Memory B cell (primary cell): Measurements from ENCODE around the gene PCBP2.

ENCODE experiments used
- ATAC-seq: fragments of 150-1000 bp; cut with Tn5 transposase; 2 replicates; pipeline ENCODE4 v1.10.0; 2021; ENCODE audit warnings: low read depth, mild to moderate bottlenecking, moderate library complexity
- DNase-seq, 2 donors: peaks; one replicate each; pipeline ENCODE4 v3.0.0; 2022; ENCODE audit warnings: low spot score in 2 of 2
- H3K27ac Mint-ChIP-seq: one replicate; pipeline ENCODE4 v1.8.0; 2022; ENCODE audit warnings: mild to moderate bottlenecking, moderate library complexity, mixed read lengths
- H3K27me3 Mint-ChIP-seq: one replicate; pipeline ENCODE4 v1.8.0; 2022; ENCODE audit warnings: mixed read lengths
- H3K36me3 Mint-ChIP-seq: one replicate; pipeline ENCODE4 v1.8.0; 2022; ENCODE audit warnings: mild to moderate bottlenecking, mixed read lengths
- H3K4me1 Mint-ChIP-seq: one replicate; pipeline ENCODE4 v1.8.0; 2022; ENCODE audit warnings: mixed read lengths
- H3K4me3 Mint-ChIP-seq: one replicate; pipeline ENCODE4 v1.8.0; 2022; ENCODE audit warnings: mild to moderate bottlenecking, moderate library complexity, mixed read lengths
- H3K9me3 Mint-ChIP-seq: one replicate; pipeline ENCODE4 v1.8.0; 2022; ENCODE audit warnings: mixed read lengths

Gene PCBP2

DNA sequence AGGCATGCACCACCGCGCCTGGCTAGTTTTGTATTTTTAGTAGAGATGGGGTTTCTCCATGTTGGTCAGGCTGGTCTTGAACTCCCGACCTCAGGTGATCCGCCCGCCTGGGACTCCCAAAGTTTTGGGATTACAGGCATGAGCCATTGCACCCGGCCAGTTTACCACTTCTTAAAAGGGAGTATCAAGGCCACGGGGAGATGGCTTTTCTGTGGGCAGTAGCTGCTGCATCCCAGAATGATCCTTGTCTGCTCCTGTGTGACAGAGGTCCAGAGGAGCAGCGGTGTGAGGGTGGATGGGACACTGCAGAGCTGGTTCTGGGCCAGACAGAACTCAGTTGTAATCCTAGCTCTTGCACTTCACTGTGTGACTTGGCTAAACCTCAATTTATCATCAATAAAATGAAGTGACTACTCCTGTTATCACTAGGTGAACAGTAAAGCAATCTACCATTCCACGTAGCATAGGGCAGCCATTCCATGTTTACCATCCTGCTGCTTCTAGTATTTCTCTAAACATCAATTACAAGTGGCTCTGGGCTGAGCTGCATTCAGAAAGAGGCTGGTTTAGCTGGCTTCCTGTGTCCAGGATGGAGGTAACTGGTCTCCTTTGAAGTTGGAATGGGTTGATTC is 58.4 kb downstream of the PCBP2 start:
- H3K27me3 Mint-ChIP-seq = no peaks in the 10 kb centered on the region
- ATAC-seq = no peak
- no peak overlapping the region for H3K4me3 Mint-ChIP-seq
- H3K36me3 Mint-ChIP-seq = peaks cover 16% of the 10 kb centered on the region
- H3K4me1 Mint-ChIP-seq = peaks cover 4% of the 10 kb centered on the region
- H3K9me3 Mint-ChIP-seq = no peaks in the 10 kb centered on the region
- no peak for DNase-seq
- H3K27ac Mint-ChIP-seq = peak overlapping the region; percentile 67

DNA sequence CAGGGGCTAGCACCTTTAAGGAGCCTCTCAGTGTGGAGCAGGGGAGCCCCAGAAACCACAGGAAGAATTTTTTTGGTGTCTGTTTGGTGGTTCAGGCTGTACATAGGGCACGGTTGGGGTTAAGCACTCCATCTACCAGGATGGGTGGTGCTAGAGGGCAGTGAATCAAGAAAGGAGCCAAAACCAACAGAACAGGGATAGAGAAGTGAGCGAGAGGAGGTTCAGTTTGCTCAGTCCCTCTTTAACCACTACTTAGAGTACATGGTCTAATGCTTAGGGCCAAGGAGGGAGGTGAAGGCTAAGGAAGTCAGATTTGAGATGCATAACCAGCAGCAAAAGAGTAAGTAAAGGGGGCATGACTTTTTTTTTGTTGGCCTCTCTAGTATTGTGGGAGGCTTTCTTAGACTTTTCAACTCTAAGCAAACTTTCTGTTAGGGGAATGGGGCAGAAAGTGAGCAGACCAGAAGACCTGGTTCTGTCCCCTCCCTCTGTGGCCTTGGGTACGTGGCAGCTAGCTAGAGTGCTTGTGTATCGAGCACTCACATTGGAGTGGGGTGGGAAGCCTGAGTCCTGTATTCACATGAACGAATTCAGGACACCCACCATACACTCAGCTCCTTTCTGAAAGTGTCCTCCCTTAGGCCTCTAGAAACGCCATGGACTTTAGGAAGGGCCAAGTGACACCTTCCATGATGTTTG is 62.0 kb downstream of the PCBP2 start:
- no peaks in the 10 kb centered on the region for H3K4me1 Mint-ChIP-seq
- no peak overlapping the region for H3K4me3 Mint-ChIP-seq
- peaks cover 21% of the 10 kb centered on the region for H3K36me3 Mint-ChIP-seq
- DNase-seq = no peak
- peak overlapping the region; percentile 29 for H3K27ac Mint-ChIP-seq
- no peaks in the 10 kb centered on the region for H3K27me3 Mint-ChIP-seq
- no peaks in the 10 kb centered on the region for H3K9me3 Mint-ChIP-seq
- no peak for ATAC-seq

DNA sequence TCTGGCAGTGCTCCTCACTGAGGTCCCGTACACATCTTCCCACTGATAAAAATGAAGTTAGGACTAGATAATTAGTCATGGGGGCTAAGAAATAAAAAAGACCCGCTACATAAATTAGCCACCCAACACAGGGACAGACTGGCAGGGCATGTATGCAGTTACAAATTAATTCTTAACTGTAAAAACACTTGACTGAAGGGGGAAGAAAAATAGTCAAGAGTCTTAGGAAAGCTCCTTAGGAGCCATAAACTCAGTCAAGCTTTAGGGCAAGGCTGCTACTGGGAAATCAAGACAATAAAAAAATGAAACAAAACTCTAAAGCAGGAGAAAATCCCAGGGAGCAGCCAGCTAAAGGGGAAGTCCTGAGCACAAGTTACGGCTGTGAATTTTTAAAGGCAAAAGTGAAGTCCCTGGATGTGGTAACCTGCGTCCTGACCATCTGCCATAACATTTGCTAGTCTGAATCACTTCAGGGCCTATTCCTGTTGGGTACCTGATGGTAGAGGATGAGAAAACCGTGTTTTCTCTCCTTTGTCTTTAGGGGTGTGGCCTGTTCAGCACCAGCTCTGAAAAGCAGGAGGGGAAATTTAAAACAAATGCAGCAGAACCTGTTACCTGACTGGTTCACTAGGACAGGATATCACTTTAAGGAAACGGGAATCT is 62.9 kb downstream of the PCBP2 start:
- Mint-ChIP-seq H3K27me3 (no peaks in the 10 kb centered on the region), H3K4me3 (no peak overlapping the region), H3K9me3 (no peaks in the 10 kb centered on the region), H3K36me3 (peaks cover 21% of the 10 kb centered on the region), H3K4me1 (no peaks in the 10 kb centered on the region), H3K27ac (peak overlapping the region; percentile 22)
- DNase-seq (no peak), ATAC-seq (no peak)

DNA sequence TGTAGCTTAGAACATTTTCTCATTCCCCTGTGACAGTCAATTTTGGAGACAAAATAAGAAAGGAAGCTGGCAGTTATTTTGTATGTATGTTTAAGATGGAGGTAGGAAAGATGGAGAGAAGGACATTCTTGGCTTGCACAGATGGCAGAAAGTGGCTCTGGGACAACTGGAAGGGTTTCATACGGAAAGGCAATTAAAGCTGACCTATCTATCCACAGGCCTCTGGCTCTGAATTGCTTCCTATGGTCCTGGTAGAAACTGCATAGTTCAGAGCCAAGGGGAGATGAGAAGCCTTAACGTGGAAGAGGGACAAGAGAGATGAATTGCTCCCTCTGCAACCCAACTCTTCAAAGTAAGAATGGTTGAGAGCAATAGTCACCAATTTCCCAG is 63.4 kb downstream of the PCBP2 start:
- H3K27ac Mint-ChIP-seq = peak overlapping the region; percentile 22
- no peaks in the 10 kb centered on the region for H3K27me3 Mint-ChIP-seq
- H3K4me3 Mint-ChIP-seq = no peak overlapping the region
- DNase-seq (no peak), ATAC-seq (no peak)
- no peaks in the 10 kb centered on the region for H3K9me3 Mint-ChIP-seq
- no peaks in the 10 kb centered on the region for H3K4me1 Mint-ChIP-seq
- H3K36me3 Mint-ChIP-seq = peaks cover 24% of the 10 kb centered on the region

DNA sequence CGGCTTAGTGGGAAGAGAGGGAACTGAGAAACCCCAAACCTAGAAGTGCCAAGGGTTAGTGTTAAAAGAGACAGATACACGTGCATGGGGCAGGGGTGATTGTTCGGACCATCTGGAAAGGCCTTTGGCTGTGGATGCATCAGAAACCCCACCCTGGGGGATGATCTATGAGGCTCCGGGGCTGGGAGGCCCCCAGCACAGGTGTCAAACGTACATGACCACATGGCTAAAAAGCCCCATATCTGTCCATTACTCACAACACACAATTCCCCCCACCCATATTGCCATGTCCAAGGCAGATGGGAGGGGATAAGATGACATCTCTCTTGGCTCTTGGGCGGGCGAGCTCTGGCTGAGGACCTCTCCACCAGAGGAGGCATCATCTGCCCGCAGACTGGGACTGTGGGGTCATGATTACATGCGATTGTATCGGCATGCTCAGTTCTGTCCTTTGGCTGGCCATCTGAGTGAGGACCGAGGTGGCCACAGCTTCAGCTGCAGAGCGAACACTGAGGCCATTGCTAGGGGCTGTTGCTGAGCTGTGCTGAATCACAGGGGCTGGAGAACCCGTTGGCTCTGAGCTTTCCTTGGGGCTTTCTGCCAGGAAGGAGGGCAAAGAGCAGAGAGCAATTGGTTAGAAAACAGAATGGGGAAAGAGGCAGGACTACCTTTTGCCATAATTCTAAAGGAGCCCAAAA is 65.0 kb downstream of the PCBP2 start:
- Mint-ChIP-seq H3K27ac (peak overlapping the region; percentile 22), H3K4me1 (no peaks in the 10 kb centered on the region), H3K4me3 (no peak overlapping the region), H3K27me3 (no peaks in the 10 kb centered on the region), H3K36me3 (peaks cover 31% of the 10 kb centered on the region), H3K9me3 (no peaks in the 10 kb centered on the region)
- DNase-seq = no peak
- ATAC-seq = no peak

DNA sequence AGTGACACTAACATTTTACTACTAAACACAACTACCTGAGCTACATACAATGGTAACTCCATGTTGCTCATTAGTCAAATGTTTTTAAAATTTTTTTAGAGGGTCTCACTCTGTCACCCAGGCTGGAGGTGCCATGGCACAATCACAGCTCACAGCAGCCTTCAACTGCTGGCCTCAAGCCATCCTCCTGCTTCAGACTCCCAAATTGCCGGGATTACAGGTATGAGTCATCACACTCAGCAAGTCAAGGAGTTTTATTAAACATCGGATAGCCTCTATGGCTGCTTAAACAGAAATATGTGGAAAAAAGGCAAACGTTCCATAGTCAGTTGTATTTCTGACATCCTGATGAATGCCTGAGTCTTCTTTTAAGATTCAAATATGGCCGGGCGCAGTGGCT is 66.5 kb downstream of the PCBP2 start:
- ATAC-seq = no peak
- Mint-ChIP-seq H3K9me3 (no peaks in the 10 kb centered on the region), H3K27me3 (no peaks in the 10 kb centered on the region), H3K36me3 (peaks cover 35% of the 10 kb centered on the region), H3K4me1 (no peaks in the 10 kb centered on the region), H3K27ac (no peak overlapping the region), H3K4me3 (no peak overlapping the region)
- no peak for DNase-seq

DNA sequence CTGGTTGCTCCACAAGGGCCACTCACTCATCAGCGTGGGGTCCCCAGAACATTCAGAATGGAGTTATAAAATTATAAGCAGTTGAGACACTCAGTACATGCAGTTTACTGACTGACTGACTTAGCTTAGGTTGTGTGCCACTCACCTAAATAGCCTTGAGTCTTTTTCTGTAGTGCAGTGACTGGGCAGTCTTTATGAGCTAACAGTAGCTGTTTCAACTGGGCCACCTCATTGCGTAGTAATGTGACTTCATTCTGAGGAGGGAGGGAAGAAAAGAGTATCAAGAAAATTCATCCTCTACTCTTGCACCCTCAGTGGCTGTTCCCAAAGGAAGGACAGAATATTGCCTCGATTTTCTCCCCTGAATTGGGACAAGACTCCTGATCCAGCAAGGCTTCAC is 71.2 kb downstream of the PCBP2 start:
- no peak for ATAC-seq
- Mint-ChIP-seq H3K36me3 (peaks cover 28% of the 10 kb centered on the region), H3K27ac (no peak overlapping the region)

DNA sequence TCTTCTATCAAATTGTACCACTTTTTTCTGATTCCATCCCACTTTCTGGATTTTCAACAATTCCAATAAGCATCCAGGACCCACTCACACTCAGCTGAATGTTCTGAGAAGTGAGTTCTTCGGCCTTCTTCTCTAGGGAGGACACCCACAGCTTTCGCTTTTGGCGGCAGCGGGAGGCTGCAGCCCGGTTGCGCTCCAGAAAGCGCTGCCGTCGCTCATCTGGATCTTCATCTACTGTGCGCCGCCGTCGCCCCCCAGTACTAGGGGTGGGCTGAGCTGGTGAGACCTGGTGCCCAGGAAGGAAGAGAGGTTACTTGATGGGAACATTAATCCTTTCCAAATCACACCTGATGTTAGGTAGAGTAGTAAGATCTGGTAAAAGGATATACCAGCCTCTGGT is 72.6 kb downstream of the PCBP2 start:
- H3K36me3 Mint-ChIP-seq = peaks cover 31% of the 10 kb centered on the region
- no peak overlapping the region for H3K27ac Mint-ChIP-seq
- H3K4me3 Mint-ChIP-seq = no peak overlapping the region
- DNase-seq = no peak
- no peaks in the 10 kb centered on the region for H3K4me1 Mint-ChIP-seq
- no peak for ATAC-seq
- no peaks in the 10 kb centered on the region for H3K27me3 Mint-ChIP-seq
- H3K9me3 Mint-ChIP-seq = no peaks in the 10 kb centered on the region

More for the DNA sequence above, 71.2 kb downstream of the PCBP2 start:
- no peaks in the 10 kb centered on the region for H3K9me3 Mint-ChIP-seq
- no peak for DNase-seq
- no peaks in the 10 kb centered on the region for H3K27me3 Mint-ChIP-seq
- no peaks in the 10 kb centered on the region for H3K4me1 Mint-ChIP-seq
- H3K4me3 Mint-ChIP-seq = no peak overlapping the region

DNA sequence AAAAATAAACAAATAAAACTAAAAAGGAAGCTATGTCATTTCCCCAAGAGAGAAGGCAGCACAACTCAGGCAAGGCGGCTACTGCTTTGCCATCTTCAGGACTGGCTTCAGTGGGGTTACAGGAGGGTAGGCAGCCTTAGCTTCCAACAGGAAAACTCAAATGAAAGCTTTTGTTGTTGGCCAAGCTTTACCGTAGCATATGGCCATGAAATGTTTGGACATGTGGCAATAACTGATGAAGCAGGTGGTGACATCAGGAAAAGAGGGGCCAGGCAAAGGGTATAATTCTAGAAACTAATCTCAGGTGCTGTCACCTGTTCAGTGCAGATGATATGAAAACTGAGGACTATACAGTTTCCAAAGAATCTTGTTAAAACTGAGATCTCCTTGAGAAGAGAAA is 78.2 kb downstream of the PCBP2 start:
- Mint-ChIP-seq H3K36me3 (peaks cover 29% of the 10 kb centered on the region), H3K27me3 (no peaks in the 10 kb centered on the region), H3K4me1 (no peaks in the 10 kb centered on the region), H3K9me3 (no peaks in the 10 kb centered on the region), H3K4me3 (no peak overlapping the region), H3K27ac (no peak overlapping the region)
- no peak for ATAC-seq
- no peak for DNase-seq
